Measurements from ENCODE around the gene TBC1D22A.

TBC1D22A gene

GRCh38 chr22:46833228-46833627 is 70.8 kb downstream of the TBC1D22A start:
- DNase-seq (ENCODE audit: low read depth in 3 of 3, low spot score in 1 of 3) = no peak

- DNase-seq (ENCODE audit: low read depth in 3 of 3, low spot score in 1 of 3) = no peak
Measured at GRCh38 chr22:46834021-46834737, 71.7 kb downstream of the TBC1D22A start.

GRCh38 chr22:46835288-46835687 is 72.8 kb downstream of the TBC1D22A start:
- no peak for DNase-seq (ENCODE audit: low read depth in 3 of 3, low spot score in 1 of 3)

- no peak for DNase-seq (ENCODE audit: low read depth in 3 of 3, low spot score in 1 of 3)
Measured at GRCh38 chr22:46835693-46836092, 73.2 kb downstream of the TBC1D22A start.

- no peak for DNase-seq (ENCODE audit: low read depth in 3 of 3, low spot score in 1 of 3)
Measured at GRCh38 chr22:46841522-46841921, 79.1 kb downstream of the TBC1D22A start.

GRCh38 chr22:46842606-46843005 is 80.2 kb downstream of the TBC1D22A start:
- no peak for DNase-seq (ENCODE audit: low read depth in 3 of 3, low spot score in 1 of 3)

GRCh38 chr22:46843821-46844255 is 81.4 kb downstream of the TBC1D22A start:
- DNase-seq (ENCODE audit: low read depth in 3 of 3, low spot score in 1 of 3) = no peak

- DNase-seq (ENCODE audit: low read depth in 3 of 3, low spot score in 1 of 3) = no peak
Measured at GRCh38 chr22:46844606-46845210, 82.3 kb downstream of the TBC1D22A start.

- no peak for DNase-seq (ENCODE audit: low read depth in 3 of 3, low spot score in 1 of 3)
Measured at GRCh38 chr22:46845296-46846149, 83.1 kb downstream of the TBC1D22A start.

- no peak for DNase-seq (ENCODE audit: low read depth in 3 of 3, low spot score in 1 of 3)
Measured at GRCh38 chr22:46846150-46846831, 83.8 kb downstream of the TBC1D22A start.

GRCh38 chr22:46846832-46847355 is 84.4 kb downstream of the TBC1D22A start:
- no peak for DNase-seq (ENCODE audit: low read depth in 3 of 3, low spot score in 1 of 3)

GRCh38 chr22:46848197-46848596 is 85.7 kb downstream of the TBC1D22A start:
- no peak for DNase-seq (ENCODE audit: low read depth in 3 of 3, low spot score in 1 of 3)

GRCh38 chr22:46849101-46849500 is 86.7 kb downstream of the TBC1D22A start:
- no peak for DNase-seq (ENCODE audit: low read depth in 3 of 3, low spot score in 1 of 3)

GRCh38 chr22:46849951-46850350 is 87.5 kb downstream of the TBC1D22A start:
- DNase-seq (ENCODE audit: low read depth in 3 of 3, low spot score in 1 of 3) = no peak

- no peak for DNase-seq (ENCODE audit: low read depth in 3 of 3, low spot score in 1 of 3)
Measured at GRCh38 chr22:46851311-46851710, 88.9 kb downstream of the TBC1D22A start.

GRCh38 chr22:46851941-46852340 is 89.5 kb downstream of the TBC1D22A start:
- DNase-seq (ENCODE audit: low read depth in 3 of 3, low spot score in 1 of 3) = no peak

GRCh38 chr22:46852771-46853170 is 90.3 kb downstream of the TBC1D22A start:
- DNase-seq (ENCODE audit: low read depth in 3 of 3, low spot score in 1 of 3) = no peak

GRCh38 chr22:46853191-46853590 is 90.7 kb downstream of the TBC1D22A start:
- DNase-seq (ENCODE audit: low read depth in 3 of 3, low spot score in 1 of 3) = no peak

GRCh38 chr22:46854125-46854870 is 91.8 kb downstream of the TBC1D22A start:
- no peak for DNase-seq (ENCODE audit: low read depth in 3 of 3, low spot score in 1 of 3)

- no peak for DNase-seq (ENCODE audit: low read depth in 3 of 3, low spot score in 1 of 3)
Measured at GRCh38 chr22:46855681-46856080, 93.2 kb downstream of the TBC1D22A start.
